ENCODE results near the gene SLC6A17.

DNA sequence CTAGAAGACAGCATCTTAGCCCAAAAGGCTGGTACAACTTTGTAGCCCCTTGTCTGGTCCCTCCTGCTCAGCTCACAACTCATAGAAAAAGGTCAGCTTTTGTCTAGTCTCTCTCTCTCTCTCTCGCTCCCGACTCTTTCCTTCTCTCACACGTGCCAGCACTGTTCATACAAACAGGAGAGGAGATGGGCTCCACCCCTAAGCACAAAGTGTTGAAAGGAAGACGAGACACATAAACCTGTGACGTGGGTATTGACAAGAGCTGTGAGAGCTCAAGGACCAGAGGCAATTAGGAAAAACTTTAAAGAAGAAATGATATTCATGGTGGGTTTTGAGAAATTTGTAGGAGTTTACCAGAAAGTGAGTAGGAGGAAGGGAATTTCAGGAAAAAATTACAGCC, 36.3 kb downstream of the SLC6A17 start:
- TF ChIP-seq CTCF (IDR thresholded peaks at IDR 0.05) (no peak), POLR2A (IDR thresholded peaks at IDR 0.05) (no peak)
